Choroid plexus epithelial cell (primary cell): ENCODE measurements around the gene ZNF143.

Source experiments
- DNase-seq: peaks from one replicate; pipeline ENCODE4 v3.0.0-alpha.2; 2010; ENCODE audit warnings: low read depth
- H3K4me3 ChIP-seq: 2 replicates; pipeline ENCODE4 v1.5.1; 2011; ENCODE audit warnings: low read depth, mild to moderate bottlenecking, control low read depth, low read length, moderate library complexity
- CTCF ChIP-seq: conservative IDR thresholded peaks from 2 replicates; pipeline ENCODE4 v1.5.1; 2011; ENCODE audit warnings: low read depth, mild to moderate bottlenecking, control low read depth, inconsistent platforms, low read length, moderate library complexity

ZNF143 gene

GRCh38 chr11:9459667-9460321 is 1.0 kb upstream of the ZNF143 start:
- H3K4me3 ChIP-seq: peak overlapping the region; percentile 99
- TF ChIP-seq CTCF: peak; percentile 19
- DNase-seq: peak; percentile 76

- DNase-seq: peak; percentile 92
- H3K4me3 ChIP-seq: peak overlapping the region; percentile 70
- TF ChIP-seq CTCF: no peak
Measured at GRCh38 chr11:9461063-9461759, 399 bp downstream of the ZNF143 start.

DNA sequence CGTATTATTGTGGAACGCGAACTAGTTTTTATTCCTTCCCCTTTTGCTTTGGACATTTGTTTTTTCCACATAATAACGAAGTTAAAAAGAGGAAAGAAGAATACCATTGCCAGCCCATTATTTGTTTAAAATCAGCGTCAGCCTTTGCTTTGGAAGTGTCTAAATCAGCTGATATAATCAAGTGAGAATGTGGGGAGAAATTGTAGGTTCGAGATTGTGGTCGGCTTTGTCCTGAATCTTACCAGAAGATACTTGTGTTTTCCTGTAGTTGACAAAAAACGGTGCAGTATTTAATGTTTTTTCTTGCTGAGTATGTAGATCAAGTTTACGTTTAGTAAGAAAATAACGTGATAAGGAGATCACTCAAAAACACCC is 935 bp downstream of the ZNF143 start:
- H3K4me3 ChIP-seq: peak overlapping the region; percentile 70
- peak; percentile 41 for DNase-seq
- TF ChIP-seq CTCF: no peak

DNA sequence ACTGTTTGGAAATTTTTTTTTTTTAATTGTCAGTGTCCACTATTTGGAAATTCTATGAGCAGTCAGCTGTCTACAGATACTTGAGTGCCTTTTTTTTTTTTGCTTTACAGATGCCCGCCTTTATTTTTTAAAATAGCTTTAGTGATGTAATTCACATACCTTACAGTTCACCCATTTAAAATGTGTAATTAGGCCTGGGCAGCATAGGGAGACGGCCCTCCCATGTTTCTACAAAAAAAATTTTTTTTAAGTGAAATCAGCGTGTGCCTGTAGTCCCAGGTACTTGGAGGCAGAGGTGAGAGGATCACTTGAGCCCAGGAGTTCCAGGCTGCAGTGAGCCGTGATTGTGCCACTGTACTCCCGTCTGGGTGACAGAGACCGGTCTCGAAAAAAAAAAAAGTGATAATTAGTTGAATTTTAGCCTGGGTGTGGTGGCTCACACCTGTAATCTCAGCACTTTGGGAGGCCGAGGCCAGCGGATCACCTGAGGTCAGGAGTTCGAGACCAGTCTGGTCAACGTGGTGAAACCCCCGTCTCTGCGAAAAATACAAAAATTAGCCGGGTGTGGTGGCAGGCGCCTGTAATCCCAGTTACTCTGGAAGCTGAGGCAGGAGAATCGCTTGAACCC is 1.5 kb downstream of the ZNF143 start:
- peak overlapping the region; percentile 70 for H3K4me3 ChIP-seq
- DNase-seq: peak; percentile 35
- no peak for TF ChIP-seq CTCF

DNA sequence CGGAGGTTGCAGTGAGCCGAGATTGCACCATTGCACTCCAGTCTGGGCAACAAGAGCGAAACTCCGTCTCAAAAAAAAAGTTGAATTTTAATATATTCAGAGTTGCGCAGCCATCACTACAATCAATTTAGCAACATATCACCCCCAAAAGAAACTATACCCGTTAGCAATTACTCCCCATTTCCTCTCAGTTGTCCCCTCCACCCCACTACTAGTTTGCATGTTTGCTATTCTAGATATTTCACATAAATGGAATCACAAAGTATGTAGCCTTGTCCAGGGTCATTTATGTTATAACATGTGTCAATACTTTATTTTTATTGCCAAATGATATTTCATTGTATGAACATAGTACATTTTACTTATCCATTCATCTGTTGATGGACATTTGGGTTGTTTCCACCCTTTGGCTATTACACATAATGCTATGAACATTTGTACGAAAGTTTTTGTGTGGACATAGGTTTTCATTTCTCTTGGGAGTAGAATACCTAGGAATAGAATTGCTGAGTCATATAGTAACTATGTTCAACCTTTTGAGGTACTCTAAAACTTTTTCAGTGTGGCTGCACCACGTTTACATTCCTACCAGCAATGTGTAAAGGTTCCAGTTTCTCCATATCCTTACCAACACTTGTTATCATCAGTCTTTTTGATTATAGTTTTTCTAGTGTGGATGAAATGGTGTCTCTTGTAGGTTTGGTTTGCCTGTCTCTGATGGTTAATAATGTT is 2.2 kb downstream of the ZNF143 start:
- no peak for TF ChIP-seq CTCF
- DNase-seq: peak; percentile 36
- no peak overlapping the region for H3K4me3 ChIP-seq

GRCh38 chr11:9470765-9471164 is 10.0 kb downstream of the ZNF143 start:
- no peak for TF ChIP-seq CTCF
- no peak overlapping the region for H3K4me3 ChIP-seq
- no peak for DNase-seq
